Sigmoid colon (tissue), 7 donors: ENCODE results near the gene CARMIL3. TPM values are rescaled to one million over a fixed set of nuclear protein-coding genes. Genes with fewer than 3 reads are reported as not detected.
A peak's percentile ranks its signal among the peaks of the same experiment; 100 is the strongest.

Source experiments
- DNase-seq: peaks from one replicate; pipeline ENCODE4 v3.0.0-alpha.2; 2019
- H3K27ac ChIP-seq, 4 donors: fragments of 200-600 bp; sonication (generic); one replicate each; pipeline ENCODE4 v1.5.1; 2016 to 2019; ENCODE audit warnings: mild to moderate bottlenecking in 1 of 4
- H3K27me3 ChIP-seq, 3 donors: fragments of 200-600 bp; sonication (generic); one replicate each; pipeline ENCODE4 v1.5.1; 2019; ENCODE audit warnings: mild to moderate bottlenecking in 1 of 3
- H3K36me3 ChIP-seq, 4 donors: fragments of 200-600 bp; sonication (generic); one replicate each; pipeline ENCODE4 v1.5.1; 2016 to 2019
- H3K4me1 ChIP-seq, 4 donors: fragments of 200-600 bp; sonication (generic); one replicate each; pipeline ENCODE4 v1.5.1; 2017 to 2019
- H3K4me3 ChIP-seq, 4 donors: fragments of 200-600 bp; sonication (generic); one replicate each; pipeline ENCODE4 v1.5.1; 2017 to 2019; ENCODE audit warnings: mild to moderate bottlenecking in 2 of 4, moderate library complexity in 1 of 4
- H3K9me3 ChIP-seq, 4 donors: fragments of 200-600 bp in 3 of 4; sonication (generic) in 3 of 4; one replicate each; pipeline versions ENCODE4 v1.5.1 to v1.6.1; 2013 to 2019
- EP300 ChIP-seq, 4 donors: sonication (generic); formaldehyde crosslinking; IDR thresholded peaks; one replicate each; pipeline ENCODE4 v1.6.1; 2017; ENCODE audit warnings: antibody characterized with exemption in 4 of 4
- POLR2A ChIP-seq, 2 donors: fragments of 450-650 bp; IDR thresholded peaks; one replicate each; pipeline ENCODE4 v1.6.1; 2016; ENCODE audit warnings: antibody characterized with exemption in 2 of 2, mild to moderate bottlenecking in 2 of 2, moderate library complexity in 2 of 2
- POLR2AphosphoS5 ChIP-seq, 4 donors: sonication (generic); formaldehyde crosslinking; IDR thresholded peaks; one replicate each; pipeline ENCODE4 v1.6.1; 2017; ENCODE audit warnings: antibody characterized with exemption in 4 of 4
- WGBS, 2 donors: extraction: QIAGEN DNeasy Blood & Tissue Kit; methylation state at CpG; one replicate each; pipeline ENCODE4 v1.1.7; 2013; 5-methylcytosine and 5-hydroxymethylcytosine counted together
- intact Hi-C: fragments of 100-400 bp; cut with DNase I; formaldehyde crosslinking; loops from one replicate; pipeline ENCODE4 v1.15.1; 2023
- polyA plus RNA-seq, 3 donors: library from polyadenylated mRNA; stranded (reverse); fragments of 200-250 nt; gene quantifications; one replicate each; pipeline ENCODE4 v1.2.3, GENCODE V29; 2013
- total RNA-seq, 4 donors: library from RNA; depleted of rRNA; stranded (reverse); fragments of >200 nt; gene quantifications; one replicate each; pipeline ENCODE4 v1.1.0, GENCODE V29; 2016
- TF ChIP-seq, protein P1 (sequence below), 4 experiments: fragments of 450-650 bp in 3 of 4; fragments of 200-600 bp in 1 of 4; IDR thresholded peaks; one replicate each; pipeline ENCODE4 v1.5.1; 2016 to 2019; ENCODE audit warnings: antibody characterized with exemption in 4 of 4, mild to moderate bottlenecking in 3 of 4, moderate library complexity in 2 of 4
- donor health status: healthy with polysubstance abuse.
- donor health status: Bipolar disorder and iron deficiency.
- donor health status: healthy.

Gene CARMIL3
- total and polyA plus RNA-seq, 7 donors: under 0.01 to 3.3 (median 0.23) TPM

DNA sequence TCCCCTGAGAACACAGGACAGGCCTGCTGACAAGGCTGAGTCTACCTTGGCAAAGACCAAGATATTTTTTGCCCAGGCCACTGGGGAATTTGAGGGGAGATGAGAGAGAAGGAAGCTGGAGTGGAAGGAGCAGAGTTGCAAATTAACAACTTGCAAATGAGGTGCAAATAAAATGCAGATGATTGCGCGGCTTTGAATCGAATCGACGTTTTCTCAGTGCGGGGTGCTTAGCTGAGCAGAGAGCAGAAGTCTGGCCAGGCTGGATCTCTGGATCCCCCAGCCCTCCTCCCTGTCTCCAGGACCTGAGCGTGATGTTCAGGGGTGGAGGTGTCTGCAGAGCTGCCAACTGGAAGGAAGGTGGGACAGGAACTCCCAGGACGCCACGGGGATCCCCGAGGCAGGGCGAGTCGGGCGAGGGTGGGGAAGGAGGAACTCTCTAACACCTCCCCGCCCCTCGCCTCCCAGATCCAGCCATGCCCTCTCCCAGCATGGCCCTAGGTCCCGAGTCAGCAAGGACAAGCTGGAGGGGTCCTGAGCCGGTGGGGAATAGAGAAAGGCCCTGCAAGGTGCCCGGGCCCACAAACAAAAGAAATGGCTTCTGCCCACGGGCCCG, 527 bp upstream of the CARMIL3 start:
- no peak for TF ChIP-seq EP300 (IDR thresholded peaks at IDR 0.05)
- TF ChIP-seq, protein P1, sequence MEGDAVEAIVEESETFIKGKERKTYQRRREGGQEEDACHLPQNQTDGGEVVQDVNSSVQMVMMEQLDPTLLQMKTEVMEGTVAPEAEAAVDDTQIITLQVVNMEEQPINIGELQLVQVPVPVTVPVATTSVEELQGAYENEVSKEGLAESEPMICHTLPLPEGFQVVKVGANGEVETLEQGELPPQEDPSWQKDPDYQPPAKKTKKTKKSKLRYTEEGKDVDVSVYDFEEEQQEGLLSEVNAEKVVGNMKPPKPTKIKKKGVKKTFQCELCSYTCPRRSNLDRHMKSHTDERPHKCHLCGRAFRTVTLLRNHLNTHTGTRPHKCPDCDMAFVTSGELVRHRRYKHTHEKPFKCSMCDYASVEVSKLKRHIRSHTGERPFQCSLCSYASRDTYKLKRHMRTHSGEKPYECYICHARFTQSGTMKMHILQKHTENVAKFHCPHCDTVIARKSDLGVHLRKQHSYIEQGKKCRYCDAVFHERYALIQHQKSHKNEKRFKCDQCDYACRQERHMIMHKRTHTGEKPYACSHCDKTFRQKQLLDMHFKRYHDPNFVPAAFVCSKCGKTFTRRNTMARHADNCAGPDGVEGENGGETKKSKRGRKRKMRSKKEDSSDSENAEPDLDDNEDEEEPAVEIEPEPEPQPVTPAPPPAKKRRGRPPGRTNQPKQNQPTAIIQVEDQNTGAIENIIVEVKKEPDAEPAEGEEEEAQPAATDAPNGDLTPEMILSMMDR (IDR thresholded peaks at IDR 0.05): no peak
- no peak for TF ChIP-seq POLR2AphosphoS5 (IDR thresholded peaks at IDR 0.05)
- TF ChIP-seq POLR2A (IDR thresholded peaks at IDR 0.05): no peak
- H3K27me3 ChIP-seq: no peaks in the 10 kb centered on the region
- H3K36me3 ChIP-seq: no peaks in the 10 kb centered on the region
- H3K4me3 ChIP-seq: peak overlapping the region; percentile 41 to 66 (median 55)
- no peaks in the 10 kb centered on the region for H3K9me3 ChIP-seq
- DNase-seq: peak; percentile 68
- WGBS, 2 donors: 21 to 28% methylated on average over 20 of the region's 20 CpGs
- peaks cover 0 to 16% (median 13%) of the 10 kb centered on the region in 4 donors for H3K4me1 ChIP-seq
- intact Hi-C loops: no loop called here
- peak overlapping the region; percentile 43 to 72 (median 60) for H3K27ac ChIP-seq

DNA sequence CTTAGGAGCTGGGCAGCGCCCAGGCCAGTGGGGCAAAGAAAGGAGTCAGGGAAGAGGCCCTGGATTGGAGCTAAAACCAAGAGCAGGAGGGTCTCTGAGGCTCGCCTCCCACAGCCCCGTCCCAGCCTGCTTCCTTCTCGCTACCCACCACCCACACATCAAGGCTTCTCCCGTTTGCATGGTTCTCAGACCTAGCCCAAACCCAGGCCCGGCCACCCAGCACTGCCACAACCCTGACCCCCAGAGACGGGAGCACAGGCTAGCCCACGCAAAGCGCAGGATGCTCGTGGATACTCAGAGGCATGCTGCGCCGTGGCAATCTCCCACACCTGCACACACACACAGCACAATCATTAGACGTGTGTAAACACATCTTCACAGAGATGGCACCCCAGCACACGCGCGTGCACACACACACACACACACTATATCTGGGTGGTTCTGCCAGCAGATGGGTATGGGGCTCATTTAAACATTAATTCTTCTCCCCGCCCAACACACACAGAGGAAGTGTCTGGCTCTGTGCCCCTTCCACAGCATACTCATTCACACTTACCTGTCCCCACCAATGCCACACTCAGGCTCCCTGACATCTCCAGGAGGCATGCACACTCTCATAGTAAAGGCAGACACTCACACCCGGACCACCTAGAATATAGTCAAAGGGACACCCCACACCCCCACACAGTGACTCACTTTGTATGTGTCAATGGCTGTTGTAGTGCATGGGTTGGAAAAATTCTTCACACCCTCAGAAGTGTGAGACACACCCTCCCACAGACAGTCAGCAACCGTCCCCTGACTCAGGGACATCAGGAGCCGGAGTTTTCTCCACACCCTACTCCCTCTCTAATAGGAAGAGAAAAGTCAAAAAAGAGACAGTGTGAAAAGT, 1.1 kb downstream of the CARMIL3 start:
- H3K4me3 ChIP-seq: peak overlapping the region; percentile 41 to 66 (median 55)
- H3K4me1 ChIP-seq: peaks cover 0 to 16% (median 13%) of the 10 kb centered on the region in 4 donors
- DNase-seq: no peak
- 41 to 53% methylated on average over 20 of the region's 20 CpGs for WGBS, 2 donors
- intact Hi-C loops: loop anchor here (2.0 kb wide), 1 partner anchor 40 kb away; no protein-coding TSS in a partner anchor
- no peak for TF ChIP-seq EP300 (IDR thresholded peaks at IDR 0.05)
- TF ChIP-seq POLR2A (IDR thresholded peaks at IDR 0.05): no peak
- TF ChIP-seq, protein P1 (IDR thresholded peaks at IDR 0.05): no peak
- TF ChIP-seq POLR2AphosphoS5 (IDR thresholded peaks at IDR 0.05): no peak
- no peak overlapping the region for H3K27ac ChIP-seq
- no peaks in the 10 kb centered on the region for H3K9me3 ChIP-seq
- no peaks in the 10 kb centered on the region for H3K36me3 ChIP-seq
- H3K27me3 ChIP-seq: no peaks in the 10 kb centered on the region

DNA sequence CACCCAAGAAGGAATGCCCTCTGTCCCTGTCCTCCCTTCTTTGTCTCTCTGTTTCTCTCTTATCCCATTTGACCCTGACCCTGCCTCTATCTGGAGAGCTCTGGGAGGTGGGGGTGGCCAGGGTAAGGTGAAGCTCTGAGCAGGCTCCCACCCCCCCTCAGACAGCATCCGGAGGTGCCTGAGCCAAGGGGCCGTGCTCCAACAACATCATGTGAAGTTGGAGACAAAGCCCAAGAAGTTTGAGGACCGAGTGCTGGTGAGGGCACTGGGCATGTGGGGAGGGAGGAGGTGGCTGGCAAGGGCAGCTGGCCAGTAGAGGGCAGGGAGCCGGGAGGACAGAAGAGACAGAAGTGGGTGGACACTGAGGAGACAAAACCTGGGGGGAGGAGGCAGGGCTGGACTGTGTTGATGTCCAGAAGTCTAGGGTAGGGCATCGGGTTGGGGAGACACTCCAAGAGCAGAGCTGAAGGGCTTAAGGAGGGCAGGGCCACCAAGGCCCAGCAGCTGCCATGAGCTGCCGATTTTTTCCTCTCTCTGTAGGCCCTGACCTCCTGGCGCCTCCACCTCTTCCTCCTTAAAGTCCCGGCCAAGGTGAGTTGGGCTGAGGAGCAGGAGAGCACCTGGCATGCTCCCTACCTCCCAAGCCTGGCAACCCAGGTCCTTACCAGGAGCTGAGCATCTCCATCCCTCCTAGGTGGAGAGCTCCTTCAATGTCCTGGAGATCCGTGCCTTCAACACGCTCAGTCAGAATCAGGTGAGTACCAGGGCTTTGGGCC, 1.9 kb downstream of the CARMIL3 start:
- intact Hi-C loops: loop anchor here (2.0 kb wide), 1 partner anchor 39 kb away; no protein-coding TSS in a partner anchor
- Histone ChIP-seq H3K9me3 (no peaks in the 10 kb centered on the region), H3K27ac (no peak overlapping the region), H3K36me3 (no peaks in the 10 kb centered on the region), H3K4me3 (no peak overlapping the region), H3K27me3 (no peaks in the 10 kb centered on the region), H3K4me1 (peaks cover 0 to 20% (median 13%) of the 10 kb centered on the region in 4 donors)
- 85 to 90% methylated on average over 10 of the region's 10 CpGs for WGBS, 2 donors
- no peak for TF ChIP-seq POLR2A (IDR thresholded peaks at IDR 0.05)
- TF ChIP-seq EP300 (IDR thresholded peaks at IDR 0.05): no peak
- TF ChIP-seq POLR2AphosphoS5 (IDR thresholded peaks at IDR 0.05): no peak
- TF ChIP-seq, protein P1 (IDR thresholded peaks at IDR 0.05): no peak
- peak; percentile 61 for DNase-seq

DNA sequence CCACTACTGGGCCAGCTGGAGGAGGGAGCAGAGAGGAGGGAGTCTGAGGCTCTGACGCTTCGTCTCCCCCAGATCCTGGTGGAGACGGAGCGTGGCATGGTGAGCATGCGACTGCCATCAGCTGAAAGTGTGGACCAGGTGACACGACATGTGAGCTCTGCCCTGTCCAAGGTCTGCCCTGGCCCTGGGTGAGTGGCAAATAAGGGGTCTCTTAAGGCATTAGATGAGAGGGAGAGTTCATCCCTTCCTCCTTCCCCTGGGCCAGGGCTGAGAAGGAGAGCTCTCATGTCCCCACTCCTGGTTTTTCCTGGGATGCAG, 2.5 kb downstream of the CARMIL3 start:
- Histone ChIP-seq H3K4me3 (no peak overlapping the region), H3K36me3 (no peaks in the 10 kb centered on the region), H3K27me3 (no peaks in the 10 kb centered on the region), H3K9me3 (no peaks in the 10 kb centered on the region), H3K4me1 (peaks cover 0 to 20% (median 13%) of the 10 kb centered on the region in 4 donors), H3K27ac (no peak overlapping the region)
- no peak for DNase-seq
- intact Hi-C loops: no loop called here
- TF ChIP-seq, protein P1 (IDR thresholded peaks at IDR 0.05): no peak
- TF ChIP-seq POLR2AphosphoS5 (IDR thresholded peaks at IDR 0.05) (no peak), POLR2A (IDR thresholded peaks at IDR 0.05) (no peak), EP300 (IDR thresholded peaks at IDR 0.05) (no peak)
- 89 to 95% methylated on average over 6 of the region's 6 CpGs for whole genome bisulfite sequencing, 2 donors
